Measurements from ENCODE around the gene BTRC. TPM values are rescaled to one million over a fixed set of nuclear protein-coding genes. Genes with fewer than 3 reads are reported as not detected.

Gene BTRC
- total and polyA plus RNA-seq, 2 donors (not counting 3 experiments of a cell fraction or from before 2014, with no cell fraction given), result 11.6 to 18.5 TPM

GRCh38 chr10:101552442-101552841 is 198.5 kb downstream of the BTRC start:
- H3K27me3 ChIP-seq (ENCODE audit: control insufficient read depth in 2 of 2, insufficient read depth in 2 of 2, low read length in 2 of 2), result no peaks in the 10 kb centered on the region
- H3K9ac ChIP-seq (replicated peaks; ENCODE audit: extremely low read depth, insufficient read depth, low read length), result no peak overlapping the region
- no peak overlapping the region for H3K4me2 ChIP-seq (ENCODE audit: insufficient read depth, low read length)
- intact Hi-C loops (cut with micrococcal nuclease), result no loop called here
- no peaks in the 10 kb centered on the region for H4K20me1 ChIP-seq (replicated peaks; ENCODE audit: control insufficient read depth, extremely low read depth, insufficient read depth, low read length)
- ChIA-PET CTCF (no interaction called here), POLR2A (no interaction called here)
- no peaks in the 10 kb centered on the region for H3K9me1 ChIP-seq (replicated peaks; ENCODE audit: control insufficient read depth, extremely low read depth, insufficient read depth, low read length)
- H3K4me1 ChIP-seq (ENCODE audit: control insufficient read depth, extremely low read depth, insufficient read depth, low read length), result no peaks in the 10 kb centered on the region
- peaks cover 2 to 3% of the 10 kb centered on the region in 2 experiments for H3K36me3 ChIP-seq (ENCODE audit: control insufficient read depth in 2 of 2, extremely low read depth in 1 of 2, insufficient read depth in 2 of 2, low read length in 2 of 2)
- H3K9me3 ChIP-seq (replicated peaks; ENCODE audit: control insufficient read depth, insufficient read depth, low read length), result no peaks in the 10 kb centered on the region
- FAIRE-seq, result no peak
- dilution Hi-C loops (cut with MboI; ENCODE audit: extremely low pct_ligation_motif_present, low sequenced_read_pairs), result no loop called here
- DNase-seq (ENCODE audit: low read depth, low spot score), result no peak
- H2AFZ ChIP-seq (ENCODE audit: low read depth, low read length), result no peak overlapping the region
- H3K27ac ChIP-seq (ENCODE audit: insufficient read depth, low read depth, low read length), result no peak overlapping the region
- no TSS peak for BruUV-seq (replicated peaks)
- H3K79me2 ChIP-seq (ENCODE audit: control insufficient read depth, insufficient read depth, low read length), result no peaks in the 10 kb centered on the region
- no peak overlapping the region for H3K4me3 ChIP-seq (replicated peaks in 1 of 3; ENCODE audit: insufficient read depth in 1 of 3, low read depth in 1 of 3, low read length in 3 of 3)
- no peak for TF ChIP-seq JUN (IDR thresholded peaks at IDR 0.05; ENCODE audit: borderline replicate concordance, insufficient read depth, insufficient read length, low read depth)
- no peak for TF ChIP-seq POLR2A (IDR thresholded peaks at IDR 0.05; ENCODE audit: low read depth, low read length)
- TF ChIP-seq MAX (IDR thresholded peaks at IDR 0.05; ENCODE audit: insufficient read depth, insufficient read length), result no peak
- TF ChIP-seq CTCF (IDR thresholded peaks at IDR 0.05; ENCODE audit: extremely low read depth in 1 of 2, insufficient read depth in 1 of 2, low read depth in 1 of 2, low read length in 2 of 2), result no peak
- no peak for TF ChIP-seq EZH2 (IDR thresholded peaks at IDR 0.05; ENCODE audit: borderline replicate concordance, low read depth, low read length, severe bottlenecking)
- no peak for TF ChIP-seq FOS (IDR thresholded peaks at IDR 0.05; ENCODE audit: borderline replicate concordance, insufficient read depth, low read length)
- TF ChIP-seq GATA2 (IDR thresholded peaks at IDR 0.05; ENCODE audit: insufficient read depth, insufficient read length, low read depth, low read length), result no peak
- TF ChIP-seq POLR2AphosphoS5 (IDR thresholded peaks at IDR 0.05; ENCODE audit: insufficient read depth, low read depth, low read length), result no peak
- TF ChIP-seq MYC (IDR thresholded peaks at IDR 0.05; ENCODE audit: low read depth, low read length), result no peak
